Lower leg skin (tissue), 4 donors: ENCODE measurements around the gene PLA2G2D. TPM values are rescaled to one million over a fixed set of nuclear protein-coding genes. Genes with fewer than 3 reads are reported as not detected.

Experiments
- DNase-seq, 2 donors: peaks; one replicate each; pipeline ENCODE4 v3.0.0-alpha.2; 2019; ENCODE audit warnings: low spot score in 2 of 2
- H3K4me3 ChIP-seq: fragments of 200-600 bp; sonication (generic); 2 replicates; pipeline ENCODE4 v1.5.1; 2017; ENCODE audit warnings: mild to moderate bottlenecking, low read depth; ENCODE audit not compliant: poor library complexity, severe bottlenecking
- CTCF ChIP-seq, 3 donors: fragments of 450-650 bp; IDR thresholded peaks; one replicate each; pipeline ENCODE4 v1.5.1; 2016; ENCODE audit warnings: antibody characterized with exemption in 3 of 3, mild to moderate bottlenecking in 3 of 3, moderate library complexity in 2 of 3
- POLR2A ChIP-seq, 2 donors: fragments of 450-650 bp; IDR thresholded peaks; one replicate each; pipeline ENCODE4 v1.6.1; 2016 to 2017; ENCODE audit warnings: antibody characterized with exemption in 2 of 2, mild to moderate bottlenecking in 1 of 2, moderate library complexity in 1 of 2
- WGBS, 2 donors: methylation state at CpG; one replicate each; pipeline ENCODE4 v1.1.5; 2018; 5-methylcytosine and 5-hydroxymethylcytosine counted together
- intact Hi-C: fragments of 100-400 bp; cut with DNase I; formaldehyde crosslinking; loops from one replicate; pipeline ENCODE4 v1.15.0; 2023; ENCODE audit warnings: low total_unique reads
- total RNA-seq, 4 donors: library from RNA; depleted of rRNA; stranded (reverse); fragments of >200 nt; gene quantifications; one replicate each; pipeline ENCODE4 v1.1.0, GENCODE V29; 2016

The PLA2G2D gene
- total RNA-seq, 4 donors from 2014 or later = not detected

- TF ChIP-seq CTCF (IDR thresholded peaks at IDR 0.05) (no peak), POLR2A (IDR thresholded peaks at IDR 0.05) (no peak)
- WGBS, 2 donors = 88 to 92% methylated on average over 2 of the region's 2 CpGs
- H3K4me3 ChIP-seq = no peak overlapping the region
- intact Hi-C loops = no loop called here
- no peak for DNase-seq
These were observed 55.5 kb downstream of the PLA2G2D start for GRCh38 chr1:20063861-20064292.

Other genes with a start within 250 kb of the PLA2G2D start
- gene OTUD3, start 237.1 kb downstream of the PLA2G2D start, total RNA-seq = 1 to 10 TPM; 4.7 to 5.9 (median 5.2) TPM
- gene PLA2G2E, start 195.9 kb downstream of the PLA2G2D start, total RNA-seq = not detected
- 10 to 100 TPM in 2 of 4 donors, 1 to 10 TPM in 2; 6.0 to 14.0 (median 10.3) TPM for gene PLA2G2A, start 139.9 kb downstream of the PLA2G2D start, total RNA-seq
- gene PLA2G5, start 49.3 kb downstream of the PLA2G2D start, total RNA-seq = 1 to 10 TPM in 1 of 4 donors, under 1 TPM in 1, not detected in 2; 0.78 to 4.0 TPM
- gene PLA2G2F, start 19.8 kb upstream of the PLA2G2D start, total RNA-seq = 10 to 100 TPM; 19.9 to 29.0 (median 24.6) TPM
- under 1 TPM in 3 of 4 donors, not detected in 1; 0.12 to 0.91 (median 0.81) TPM for gene UBXN10, start 66.6 kb upstream of the PLA2G2D start, total RNA-seq
- gene PLA2G2C, start 67.0 kb upstream of the PLA2G2D start, total RNA-seq = under 1 TPM in 1 of 4 donors, not detected in 3; 0.10 TPM
- not detected for gene VWA5B1, start 171.3 kb upstream of the PLA2G2D start, total RNA-seq